ENCODE results near the gene ATG101.

Gene ATG101

GRCh38 chr12:52042706-52043385 is 26.9 kb upstream of the ATG101 start:
- FAIRE-seq, result no peak

DNA sequence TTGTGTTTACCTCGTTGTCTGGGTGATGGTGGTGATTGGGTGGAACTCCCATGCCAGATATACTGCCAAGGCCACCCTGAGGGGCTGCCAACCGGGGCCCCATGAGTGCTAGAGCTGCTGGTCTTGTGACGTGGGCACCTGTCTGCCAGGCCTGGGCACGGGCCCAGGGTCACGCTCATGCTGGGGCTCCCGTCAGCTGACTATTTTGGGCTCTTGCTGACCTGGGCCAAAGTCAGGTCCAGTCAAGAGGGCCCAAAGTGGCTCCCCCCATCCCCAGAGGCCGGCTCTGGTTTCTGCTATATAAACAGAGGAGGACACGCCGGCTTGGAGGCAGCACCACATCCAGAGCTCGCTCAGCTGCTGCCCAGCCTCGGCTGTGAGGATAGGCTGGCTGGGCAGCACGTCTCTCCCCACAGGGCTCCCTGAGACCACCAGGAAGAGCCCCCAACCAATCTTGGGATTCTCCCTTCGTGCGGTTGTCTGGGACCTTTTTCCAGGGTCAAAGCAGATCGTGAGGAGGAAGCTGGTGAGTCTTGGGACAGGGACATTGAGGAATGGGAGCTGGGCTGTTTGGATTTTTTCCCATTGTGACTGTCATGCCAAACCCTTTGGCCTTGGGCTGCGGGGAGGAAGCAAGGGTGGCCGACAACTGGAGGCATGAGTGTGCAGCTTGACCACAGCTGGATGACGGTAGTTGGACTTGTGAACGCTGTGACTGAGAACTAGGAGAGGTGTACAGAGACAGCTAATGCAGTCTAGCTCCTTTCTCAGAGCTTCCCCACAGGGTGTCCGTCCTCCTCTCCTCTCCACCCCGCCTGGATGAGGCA is 26.2 kb upstream of the ATG101 start:
- no peak for FAIRE-seq

DNA sequence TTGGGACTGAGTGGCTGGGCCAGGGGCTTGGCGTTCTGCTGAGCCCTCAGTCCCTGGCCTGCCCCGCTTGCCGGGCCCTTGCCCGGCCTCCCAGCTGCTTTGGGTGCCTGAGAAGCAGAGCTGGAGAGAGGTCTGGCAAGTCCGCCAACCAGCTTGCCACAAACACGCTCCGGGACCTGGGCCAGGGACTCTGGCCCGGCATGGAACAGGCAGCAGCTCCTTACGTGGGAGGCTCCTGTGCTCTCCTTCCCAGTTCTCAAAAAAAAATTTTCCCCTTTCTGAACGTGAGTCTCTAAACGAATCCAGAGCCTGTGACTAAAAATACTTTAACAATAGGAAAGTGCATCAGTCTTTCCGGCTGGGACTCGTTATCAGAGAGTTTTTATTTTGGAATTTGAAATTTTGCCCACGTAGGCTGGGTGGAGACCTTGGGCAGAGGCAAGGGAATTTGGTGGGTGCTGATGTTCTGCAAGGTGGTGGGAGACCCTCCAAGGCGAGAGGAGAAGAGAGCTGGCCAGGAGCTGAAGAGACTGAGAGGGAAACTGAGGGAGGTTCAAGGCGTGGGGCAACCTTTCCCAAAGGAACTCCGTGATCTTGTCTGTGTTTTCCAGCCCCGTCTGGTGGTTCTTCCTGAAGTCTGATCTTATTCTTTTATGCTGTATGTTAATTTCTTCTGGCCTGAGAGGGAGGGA is 25.3 kb upstream of the ATG101 start:
- no peak for FAIRE-seq

GRCh38 chr12:52045794-52046199 is 24.0 kb upstream of the ATG101 start:
- FAIRE-seq, result no peak

DNA sequence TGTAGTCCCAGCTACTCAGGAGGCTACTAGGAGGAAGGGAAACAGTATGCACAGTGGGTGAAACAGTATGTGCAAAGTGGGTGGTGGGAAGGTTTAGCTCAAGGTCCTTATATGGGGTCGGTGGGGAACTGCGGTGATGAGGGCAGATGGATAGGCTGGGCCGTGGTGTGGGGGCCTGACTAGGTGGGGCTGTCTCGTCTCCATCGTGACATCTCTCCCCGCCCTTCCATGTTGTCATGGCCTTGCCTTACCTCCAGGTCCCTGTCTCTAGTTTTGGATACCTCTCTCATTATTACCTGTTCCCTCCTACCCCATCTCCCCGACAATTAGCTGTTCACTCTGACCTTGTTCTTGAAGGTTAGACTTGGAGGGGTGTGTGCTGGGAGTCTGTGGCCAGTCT is 22.9 kb upstream of the ATG101 start:
- FAIRE-seq, result no peak

DNA sequence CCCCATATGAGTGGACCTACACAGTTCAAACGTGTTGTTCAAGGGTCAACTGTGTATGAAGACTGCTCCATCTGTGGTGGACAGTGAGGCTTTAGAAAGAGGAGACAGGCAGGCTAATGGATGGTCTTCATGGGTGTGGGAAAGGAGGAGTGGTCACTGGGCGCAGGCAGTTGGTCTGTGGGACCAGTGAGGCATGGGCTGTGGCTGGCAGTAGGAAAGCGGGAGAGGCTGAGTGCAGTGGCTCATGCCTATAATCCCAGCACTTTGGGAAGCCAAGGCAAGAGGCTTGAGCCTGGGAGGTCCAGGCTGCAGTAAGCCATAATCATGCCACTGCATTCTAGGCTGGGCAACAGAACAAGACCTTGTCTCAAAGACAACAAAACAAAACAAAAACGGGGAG is 20.5 kb upstream of the ATG101 start:
- no peak for FAIRE-seq

- no peak for FAIRE-seq
These were observed 20.1 kb upstream of the ATG101 start for GRCh38 chr12:52049688-52050087.

DNA sequence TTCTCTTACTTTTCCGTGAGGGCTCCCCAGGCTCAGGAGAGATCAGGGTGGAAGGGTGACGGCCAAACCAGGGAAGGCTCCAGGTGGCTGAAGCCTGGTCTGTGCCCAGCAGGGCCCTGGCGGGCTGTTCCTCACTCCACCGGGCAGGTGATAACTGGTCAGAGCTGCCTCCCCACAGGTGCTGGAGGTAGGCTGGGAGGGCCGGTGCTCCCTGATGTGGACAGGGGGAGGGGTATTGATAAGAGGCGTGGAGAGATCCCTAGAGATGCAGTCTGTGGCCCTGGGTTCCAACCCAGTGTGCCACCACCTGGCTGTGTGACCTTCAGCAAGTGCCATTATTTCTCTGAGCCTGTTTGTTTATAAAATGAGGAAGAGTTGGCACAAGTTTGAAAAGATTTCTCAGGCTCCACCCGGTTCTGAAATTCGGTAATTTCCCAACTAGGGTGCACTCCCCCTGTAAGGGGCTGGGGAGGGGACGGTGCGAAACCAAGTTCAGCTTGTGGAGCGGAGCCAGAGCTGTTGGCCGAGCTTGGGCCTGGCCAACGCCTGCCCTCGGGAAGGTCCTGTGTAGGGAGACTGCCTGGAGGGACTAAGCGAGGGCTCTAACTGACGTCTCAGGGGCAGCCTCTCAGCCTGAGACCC is 19.5 kb upstream of the ATG101 start:
- FAIRE-seq, result no peak

DNA sequence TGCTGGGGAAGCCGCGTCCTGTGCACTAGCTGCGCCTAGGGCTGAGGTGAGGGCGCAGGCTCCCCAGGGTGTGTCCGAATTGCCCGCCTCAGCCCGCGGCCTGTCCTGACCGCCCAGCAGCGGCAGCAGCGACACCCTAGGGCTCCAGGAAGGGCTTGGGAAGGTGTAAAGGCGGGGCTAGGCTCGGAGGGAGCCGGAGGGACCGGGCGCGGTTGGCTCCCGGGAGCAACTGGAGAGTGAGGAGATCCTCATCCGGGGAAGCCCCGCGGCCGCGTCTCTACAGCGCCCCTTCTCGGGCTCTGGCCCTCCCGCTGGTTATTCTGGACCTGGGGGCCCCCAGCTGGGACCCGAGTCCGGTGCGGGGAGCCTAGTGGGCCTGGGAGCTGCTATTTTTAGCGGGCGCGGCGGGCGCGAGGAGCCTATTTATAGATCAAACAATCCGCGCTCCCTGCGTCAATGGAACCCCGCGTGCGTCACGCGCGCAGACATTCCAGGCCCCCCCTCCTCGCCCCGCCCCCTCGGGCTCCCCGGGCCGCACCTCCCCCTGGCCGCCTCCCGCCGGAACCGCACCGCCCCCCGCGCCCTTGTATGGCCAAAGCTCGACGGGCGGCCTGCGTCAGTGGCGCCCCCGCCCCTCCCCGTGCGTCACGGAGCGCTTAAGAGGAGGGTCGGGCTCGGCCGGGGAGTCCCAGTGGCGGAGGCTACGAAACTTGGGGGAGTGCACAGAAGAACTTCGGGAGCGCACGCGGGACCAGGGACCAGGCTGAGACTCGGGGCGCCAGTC is 18.8 kb upstream of the ATG101 start, which contains the start of gene NR4A1:
NR4A1 (plus strand) TSS at position 685 of the 784 bp plus-strand sequence. CDS start 2,887 bp downstream, outside the sequence.
- no peak for FAIRE-seq

GRCh38 chr12:52052468-52053186 is 17.2 kb upstream of the ATG101 start:
- FAIRE-seq, result no peak

DNA sequence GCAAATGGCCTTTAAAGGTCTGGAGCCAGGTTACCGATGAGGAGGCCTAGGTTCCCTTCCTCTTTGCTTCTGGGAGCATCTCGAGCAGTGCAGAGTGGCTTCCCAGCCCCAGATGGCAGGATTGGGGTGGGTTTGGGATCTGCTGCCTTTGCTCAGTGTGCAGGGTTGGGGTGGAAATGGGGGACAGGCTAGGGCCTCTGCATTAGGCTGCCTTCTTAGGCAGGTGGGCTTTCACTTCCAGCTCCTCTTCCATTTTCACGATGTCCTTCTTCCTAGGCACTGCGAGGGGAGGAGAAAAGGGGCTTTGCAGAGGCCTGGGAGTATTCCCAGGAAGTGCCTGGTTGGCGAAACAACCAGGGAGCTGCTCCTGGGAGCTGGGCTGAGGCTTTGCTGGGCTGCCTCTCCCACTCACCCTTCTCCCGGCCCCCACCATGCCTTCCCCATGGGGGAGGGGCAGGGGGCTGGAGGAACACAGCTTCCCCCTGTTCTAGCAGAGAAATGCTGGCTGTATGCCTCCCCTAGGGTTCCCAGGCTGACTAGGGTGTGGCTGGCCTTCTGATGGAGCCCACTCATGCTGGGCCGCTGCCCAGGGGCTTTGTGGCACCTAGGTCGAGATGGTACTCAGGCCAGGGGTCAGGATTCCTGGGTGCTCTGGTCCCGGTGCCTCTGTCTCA is 16.1 kb upstream of the ATG101 start:
- no peak for FAIRE-seq

GRCh38 chr12:52054231-52054832 is 15.4 kb upstream of the ATG101 start:
- no peak for FAIRE-seq

GRCh38 chr12:52054833-52055730 is 14.7 kb upstream of the ATG101 start:
- no peak for FAIRE-seq

DNA sequence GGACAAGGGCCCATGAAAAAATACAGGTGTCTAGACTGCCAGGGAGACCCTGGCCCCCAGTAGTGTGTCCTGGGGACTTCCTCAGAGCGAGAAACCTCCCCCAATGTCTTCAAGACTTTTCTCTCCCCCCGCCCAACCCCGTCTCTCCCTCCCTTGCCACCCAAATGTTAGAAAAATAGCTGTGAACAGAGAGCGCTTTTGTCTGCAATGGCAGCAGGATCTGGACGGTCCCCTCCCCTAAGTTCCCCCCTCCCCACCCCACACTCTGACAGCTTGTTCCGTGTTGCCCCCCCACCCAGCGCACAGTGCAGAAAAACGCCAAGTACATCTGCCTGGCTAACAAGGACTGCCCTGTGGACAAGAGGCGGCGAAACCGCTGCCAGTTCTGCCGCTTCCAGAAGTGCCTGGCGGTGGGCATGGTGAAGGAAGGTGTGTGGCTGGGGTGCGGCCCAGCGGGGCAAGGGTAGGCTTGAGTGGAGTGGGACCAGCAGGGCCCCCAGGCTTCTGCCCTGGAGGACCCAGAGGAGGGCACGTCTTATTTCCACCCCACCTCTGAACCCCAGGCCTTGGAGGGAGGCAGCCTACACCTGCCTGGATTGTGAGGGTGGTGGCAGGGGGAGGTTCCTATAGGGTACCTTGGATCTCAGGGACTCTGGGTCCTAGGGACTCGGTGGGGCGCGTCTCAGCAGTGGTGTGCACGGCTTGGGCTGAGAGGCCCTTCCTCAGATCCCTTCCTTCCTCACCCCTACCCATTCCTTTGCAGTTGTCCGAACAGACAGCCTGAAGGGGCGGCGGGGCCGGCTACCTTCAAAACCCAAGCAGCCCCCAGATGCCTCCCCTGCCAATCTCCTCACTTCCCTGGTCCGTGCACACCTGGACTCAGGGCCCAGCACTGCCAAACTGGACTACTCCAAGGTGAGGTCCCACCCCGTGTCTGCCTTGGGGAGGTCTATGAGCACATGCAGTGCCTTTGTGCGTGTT is 13.8 kb upstream of the ATG101 start:
- no peak for FAIRE-seq

- FAIRE-seq, result no peak
These were observed 12.8 kb upstream of the ATG101 start for GRCh38 chr12:52056801-52057637.

- no peak for FAIRE-seq
These were observed 11.9 kb upstream of the ATG101 start for GRCh38 chr12:52057638-52058576.
